ENCODE data around the gene ARID4B. TPM values are rescaled to one million over a fixed set of nuclear protein-coding genes. Genes with fewer than 3 reads are reported as not detected.
"Not testable (repeated sequence)": the region's sequence is repeated elsewhere in the genome, so short reads cannot be mapped to it uniquely, and the experiment has no call there.

The ARID4B gene
- total and polyA plus RNA-seq, 2 donors (not counting 1 experiment from before 2014, with no cell fraction given), result 15.3 to 42.4 TPM

DNA sequence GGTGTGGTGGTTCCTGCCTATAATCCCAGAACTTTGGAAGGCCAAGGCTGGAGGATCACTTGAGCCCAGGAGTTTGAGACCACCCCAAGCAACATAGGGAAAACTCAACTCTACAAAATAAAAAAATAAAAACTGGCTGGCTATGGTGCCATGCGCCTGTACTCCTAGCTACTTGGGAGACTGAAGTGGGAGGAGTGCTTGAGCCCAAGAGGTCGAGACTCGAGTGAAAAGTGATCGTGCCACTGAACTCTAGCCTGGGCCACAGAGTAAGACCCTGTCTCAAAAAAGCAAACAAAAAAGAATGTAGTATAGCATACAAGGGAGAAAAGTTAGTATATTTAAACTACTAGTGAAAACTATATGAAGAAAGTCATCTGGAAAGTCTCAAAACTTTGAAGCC lies 66.7 kb downstream of the ARID4B start:
- TF ChIP-seq, protein P1, sequence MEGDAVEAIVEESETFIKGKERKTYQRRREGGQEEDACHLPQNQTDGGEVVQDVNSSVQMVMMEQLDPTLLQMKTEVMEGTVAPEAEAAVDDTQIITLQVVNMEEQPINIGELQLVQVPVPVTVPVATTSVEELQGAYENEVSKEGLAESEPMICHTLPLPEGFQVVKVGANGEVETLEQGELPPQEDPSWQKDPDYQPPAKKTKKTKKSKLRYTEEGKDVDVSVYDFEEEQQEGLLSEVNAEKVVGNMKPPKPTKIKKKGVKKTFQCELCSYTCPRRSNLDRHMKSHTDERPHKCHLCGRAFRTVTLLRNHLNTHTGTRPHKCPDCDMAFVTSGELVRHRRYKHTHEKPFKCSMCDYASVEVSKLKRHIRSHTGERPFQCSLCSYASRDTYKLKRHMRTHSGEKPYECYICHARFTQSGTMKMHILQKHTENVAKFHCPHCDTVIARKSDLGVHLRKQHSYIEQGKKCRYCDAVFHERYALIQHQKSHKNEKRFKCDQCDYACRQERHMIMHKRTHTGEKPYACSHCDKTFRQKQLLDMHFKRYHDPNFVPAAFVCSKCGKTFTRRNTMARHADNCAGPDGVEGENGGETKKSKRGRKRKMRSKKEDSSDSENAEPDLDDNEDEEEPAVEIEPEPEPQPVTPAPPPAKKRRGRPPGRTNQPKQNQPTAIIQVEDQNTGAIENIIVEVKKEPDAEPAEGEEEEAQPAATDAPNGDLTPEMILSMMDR (conservative IDR thresholded peaks at IDR 0.05 in 1 of 2, IDR thresholded peaks at IDR 0.05 in 1 of 2; ENCODE audit: low read depth in 1 of 2, low read length in 2 of 2), result no peak
- no peak for TF ChIP-seq EZH2 (IDR thresholded peaks at IDR 0.05; ENCODE audit: low read length, missing control alignments)
- peaks cover 47% of the 10 kb centered on the region for H3K79me2 ChIP-seq (ENCODE audit: control insufficient read depth, insufficient read depth, low read length)
- DNase-seq (ENCODE audit: low read depth in 2 of 2), result no peak
- no peaks in the 10 kb centered on the region for H3K27me3 ChIP-seq (ENCODE audit: control insufficient read depth, insufficient read depth, low read length)
- no peak overlapping the region for H3K4me3 ChIP-seq (replicated peaks in 1 of 4; ENCODE audit: control extremely low read depth in 1 of 4, insufficient read depth in 1 of 4, low read depth in 3 of 4, low read length in 4 of 4)
- H2AFZ ChIP-seq (ENCODE audit: low read length), result no peak overlapping the region
- no peak overlapping the region for H3K4me2 ChIP-seq (ENCODE audit: extremely low read depth, insufficient read depth, low read length)
- H3K36me3 ChIP-seq (ENCODE audit: control insufficient read depth, insufficient read depth, low read length), result no peaks in the 10 kb centered on the region
- no peaks in the 10 kb centered on the region for H4K20me1 ChIP-seq (ENCODE audit: control insufficient read depth, extremely low read depth, insufficient read depth, low read length)
- no peak overlapping the region for H3K27ac ChIP-seq (ENCODE audit: insufficient read depth, low read length)
- H3K9ac ChIP-seq (ENCODE audit: insufficient read depth, low read length), result no peak overlapping the region
- no peaks in the 10 kb centered on the region for H3K4me1 ChIP-seq (ENCODE audit: control insufficient read depth, extremely low read depth, insufficient read depth, low read length)
- no peaks in the 10 kb centered on the region for H3K9me3 ChIP-seq (ENCODE audit: control insufficient read depth, insufficient read depth, low read depth, low read length)

DNA sequence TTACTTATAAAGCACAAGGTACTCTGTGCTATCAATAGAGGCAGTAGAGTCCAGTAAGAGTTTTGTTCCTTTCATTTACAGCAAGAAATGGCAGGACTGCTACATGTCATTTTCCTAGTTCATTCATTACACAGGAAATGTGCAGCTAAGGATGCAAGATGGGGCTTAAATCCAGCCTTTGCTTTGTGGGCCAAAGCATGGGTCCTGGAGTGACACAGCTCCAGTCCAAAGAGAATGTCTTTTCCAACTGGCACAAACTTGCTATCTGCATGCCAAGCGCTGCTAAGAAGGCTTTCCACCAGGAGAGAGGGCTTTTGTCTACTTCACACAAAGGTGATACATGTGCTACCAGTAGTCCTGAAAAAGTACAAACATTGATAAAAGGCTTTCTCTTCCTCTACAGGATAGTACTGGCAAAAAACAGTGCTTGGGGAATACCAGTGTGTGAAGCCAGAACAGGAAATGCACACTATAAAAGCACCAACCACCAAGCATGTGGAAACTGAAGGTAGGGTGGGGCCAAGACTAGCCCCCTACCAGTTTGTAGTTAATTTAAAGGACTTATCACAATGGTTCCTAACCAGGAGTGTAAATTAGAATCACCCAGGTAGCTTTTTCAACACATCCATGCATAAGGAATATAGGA lies 68.7 kb downstream of the ARID4B start:
- Histone ChIP-seq H3K4me2 (ENCODE audit: extremely low read depth, insufficient read depth, low read length) (no peak overlapping the region), H3K9me3 (ENCODE audit: control insufficient read depth, insufficient read depth, low read depth, low read length) (no peaks in the 10 kb centered on the region), H3K27ac (ENCODE audit: insufficient read depth, low read length) (no peak overlapping the region), H4K20me1 (ENCODE audit: control insufficient read depth, extremely low read depth, insufficient read depth, low read length) (no peaks in the 10 kb centered on the region), H3K27me3 (ENCODE audit: control insufficient read depth, insufficient read depth, low read length) (no peaks in the 10 kb centered on the region), H3K4me3 (replicated peaks in 1 of 4; ENCODE audit: control extremely low read depth in 1 of 4, insufficient read depth in 1 of 4, low read depth in 3 of 4, low read length in 4 of 4) (no peak overlapping the region), H3K79me2 (ENCODE audit: control insufficient read depth, insufficient read depth, low read length) (peaks cover 34% of the 10 kb centered on the region), H3K4me1 (ENCODE audit: control insufficient read depth, extremely low read depth, insufficient read depth, low read length) (no peaks in the 10 kb centered on the region), H2AFZ (ENCODE audit: low read length) (no peak overlapping the region), H3K36me3 (ENCODE audit: control insufficient read depth, insufficient read depth, low read length) (no peaks in the 10 kb centered on the region), H3K9ac (ENCODE audit: insufficient read depth, low read length) (no peak overlapping the region)
- TF ChIP-seq, protein P1 (conservative IDR thresholded peaks at IDR 0.05 in 1 of 2, IDR thresholded peaks at IDR 0.05 in 1 of 2; ENCODE audit: low read depth in 1 of 2, low read length in 2 of 2), result no peak
- no peak for TF ChIP-seq EZH2 (IDR thresholded peaks at IDR 0.05; ENCODE audit: low read length, missing control alignments)
- no peak for DNase-seq (ENCODE audit: low read depth in 2 of 2)

DNA sequence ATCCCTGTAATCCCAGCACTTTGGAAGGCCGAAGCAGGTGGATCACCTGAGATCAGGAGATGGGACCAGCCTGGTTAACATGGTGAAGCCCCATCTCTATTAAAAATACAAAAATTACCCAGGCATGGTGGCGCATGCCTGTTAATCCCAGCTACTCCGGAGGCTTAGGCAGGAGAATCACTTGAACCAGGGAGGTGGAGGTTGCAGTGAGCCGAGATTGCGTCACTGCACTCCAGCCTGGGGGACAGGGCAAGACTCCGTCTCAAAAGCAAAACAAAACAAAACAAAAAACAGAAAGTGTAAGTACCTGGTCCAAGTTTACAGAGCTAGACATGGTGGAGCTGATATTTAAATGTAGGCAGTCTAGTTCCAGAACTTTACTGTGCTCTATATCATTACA lies 69.9 kb downstream of the ARID4B start:
- H3K4me1 ChIP-seq (ENCODE audit: control insufficient read depth, extremely low read depth, insufficient read depth, low read length); H3K27me3 ChIP-seq (ENCODE audit: control insufficient read depth, insufficient read depth, low read length); H4K20me1 ChIP-seq (ENCODE audit: control insufficient read depth, extremely low read depth, insufficient read depth, low read length); H3K9me3 ChIP-seq (ENCODE audit: control insufficient read depth, insufficient read depth, low read depth, low read length); H3K36me3 ChIP-seq (ENCODE audit: control insufficient read depth, insufficient read depth, low read length); H3K4me3 ChIP-seq (replicated peaks in 1 of 4; ENCODE audit: control extremely low read depth in 1 of 4, insufficient read depth in 1 of 4, low read depth in 3 of 4, low read length in 4 of 4); H3K27ac ChIP-seq (ENCODE audit: insufficient read depth, low read length); H2AFZ ChIP-seq (ENCODE audit: low read length); DNase-seq (ENCODE audit: low read depth in 2 of 2); H3K4me2 ChIP-seq (ENCODE audit: extremely low read depth, insufficient read depth, low read length); H3K9ac ChIP-seq (ENCODE audit: insufficient read depth, low read length): not testable (repeated sequence)
- peaks cover 25% of the 10 kb centered on the region for H3K79me2 ChIP-seq (ENCODE audit: control insufficient read depth, insufficient read depth, low read length)
